Measurements from ENCODE around the gene ARHGAP15.

The ARHGAP15 gene

DNA sequence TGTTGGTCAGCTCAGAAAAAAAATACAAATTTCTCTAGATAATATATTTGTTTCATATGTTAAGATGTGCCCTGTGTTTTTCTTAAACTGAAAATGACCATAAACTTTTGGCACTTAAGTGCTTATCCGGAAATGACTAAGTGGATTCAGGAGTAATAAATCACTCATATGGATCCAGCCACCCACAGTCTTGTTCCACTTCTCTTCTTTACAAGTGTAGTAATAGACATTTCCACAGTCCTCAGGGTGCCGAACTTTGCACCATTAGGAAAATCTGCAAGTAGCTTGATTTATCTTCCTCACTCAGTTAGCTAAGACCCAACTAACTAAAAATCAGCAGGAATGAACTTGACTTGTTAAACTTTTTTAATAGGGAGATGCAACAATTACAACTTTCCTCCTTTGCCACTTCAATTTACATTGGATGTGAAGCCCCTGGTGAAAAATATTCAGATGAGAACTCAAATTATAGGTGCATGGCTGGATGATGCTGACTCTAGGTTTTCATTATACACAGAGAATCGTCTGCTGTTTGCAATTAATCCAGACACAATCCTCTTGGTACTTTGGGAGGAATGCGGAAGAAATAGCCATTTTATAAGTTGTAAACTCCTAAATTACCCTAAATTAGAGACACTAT is 322.5 kb downstream of the ARHGAP15 start:
- TF ChIP-seq, protein P1, sequence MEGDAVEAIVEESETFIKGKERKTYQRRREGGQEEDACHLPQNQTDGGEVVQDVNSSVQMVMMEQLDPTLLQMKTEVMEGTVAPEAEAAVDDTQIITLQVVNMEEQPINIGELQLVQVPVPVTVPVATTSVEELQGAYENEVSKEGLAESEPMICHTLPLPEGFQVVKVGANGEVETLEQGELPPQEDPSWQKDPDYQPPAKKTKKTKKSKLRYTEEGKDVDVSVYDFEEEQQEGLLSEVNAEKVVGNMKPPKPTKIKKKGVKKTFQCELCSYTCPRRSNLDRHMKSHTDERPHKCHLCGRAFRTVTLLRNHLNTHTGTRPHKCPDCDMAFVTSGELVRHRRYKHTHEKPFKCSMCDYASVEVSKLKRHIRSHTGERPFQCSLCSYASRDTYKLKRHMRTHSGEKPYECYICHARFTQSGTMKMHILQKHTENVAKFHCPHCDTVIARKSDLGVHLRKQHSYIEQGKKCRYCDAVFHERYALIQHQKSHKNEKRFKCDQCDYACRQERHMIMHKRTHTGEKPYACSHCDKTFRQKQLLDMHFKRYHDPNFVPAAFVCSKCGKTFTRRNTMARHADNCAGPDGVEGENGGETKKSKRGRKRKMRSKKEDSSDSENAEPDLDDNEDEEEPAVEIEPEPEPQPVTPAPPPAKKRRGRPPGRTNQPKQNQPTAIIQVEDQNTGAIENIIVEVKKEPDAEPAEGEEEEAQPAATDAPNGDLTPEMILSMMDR (conservative IDR thresholded peaks at IDR 0.05; ENCODE audit: low read depth, low read length), result no peak
- DNase-seq (ENCODE audit: low read depth), result no peak
- H3K4me3 ChIP-seq (ENCODE audit: low read depth, low read length), result no peak overlapping the region

DNA sequence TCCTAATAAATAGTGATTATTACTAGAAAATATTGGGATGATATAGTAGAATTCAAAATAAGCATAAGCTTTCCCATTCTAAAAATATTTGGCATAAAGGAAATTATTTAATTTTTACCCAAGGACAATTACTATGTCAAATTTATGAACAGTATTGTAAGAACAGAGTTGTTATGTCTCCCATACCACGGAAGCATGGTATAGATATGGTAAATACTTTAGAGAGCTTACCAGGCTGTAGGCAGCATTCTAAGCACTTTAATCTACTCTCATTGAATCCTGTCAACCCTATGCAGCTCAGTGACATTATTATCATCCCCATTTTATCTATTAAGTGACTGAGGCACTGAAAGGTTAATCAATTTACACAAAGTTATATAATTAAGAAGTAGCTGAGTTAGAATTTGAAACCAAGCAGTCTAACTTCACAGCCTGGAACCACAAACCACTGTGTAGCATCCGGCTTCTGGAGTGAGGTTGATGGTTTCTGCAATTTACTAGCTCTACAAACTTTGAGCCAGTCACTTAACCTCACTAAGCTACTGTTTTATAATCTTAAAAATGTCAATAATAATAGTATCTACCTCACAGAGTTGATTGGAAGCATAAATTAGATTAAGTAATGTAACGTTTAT is 323.7 kb downstream of the ARHGAP15 start:
- H3K4me3 ChIP-seq (ENCODE audit: low read depth, low read length), result no peak overlapping the region
- no peak for DNase-seq (ENCODE audit: low read depth)
- TF ChIP-seq, protein P1 (conservative IDR thresholded peaks at IDR 0.05; ENCODE audit: low read depth, low read length), result no peak

DNA sequence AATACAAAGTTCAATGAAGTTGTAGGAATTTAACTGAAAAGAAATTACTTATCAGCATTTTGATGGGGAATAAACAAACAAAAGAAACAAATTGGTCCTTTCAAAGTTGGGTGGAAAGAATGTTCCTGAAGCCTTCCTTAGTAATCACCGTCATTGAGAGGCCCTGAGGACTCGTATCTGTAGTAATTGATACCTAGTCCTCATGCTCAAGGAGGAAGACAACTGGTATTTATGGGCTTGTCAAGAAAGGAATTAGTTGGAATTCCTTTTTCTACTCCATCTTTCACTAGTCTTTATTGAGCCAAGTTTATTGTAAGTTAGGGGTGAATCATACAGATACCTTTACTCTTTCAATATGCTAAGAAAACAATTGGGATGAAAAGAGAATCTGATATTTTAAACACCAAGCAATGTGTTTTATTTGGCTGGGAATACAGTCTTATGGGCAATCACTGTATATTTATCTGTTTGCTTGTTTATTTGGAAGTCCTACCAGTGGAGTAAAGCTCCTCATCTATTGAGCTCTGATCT is 324.8 kb downstream of the ARHGAP15 start:
- no peak for DNase-seq (ENCODE audit: low read depth)
- TF ChIP-seq, protein P1 (conservative IDR thresholded peaks at IDR 0.05; ENCODE audit: low read depth, low read length), result no peak
- no peak overlapping the region for H3K4me3 ChIP-seq (ENCODE audit: low read depth, low read length)

DNA sequence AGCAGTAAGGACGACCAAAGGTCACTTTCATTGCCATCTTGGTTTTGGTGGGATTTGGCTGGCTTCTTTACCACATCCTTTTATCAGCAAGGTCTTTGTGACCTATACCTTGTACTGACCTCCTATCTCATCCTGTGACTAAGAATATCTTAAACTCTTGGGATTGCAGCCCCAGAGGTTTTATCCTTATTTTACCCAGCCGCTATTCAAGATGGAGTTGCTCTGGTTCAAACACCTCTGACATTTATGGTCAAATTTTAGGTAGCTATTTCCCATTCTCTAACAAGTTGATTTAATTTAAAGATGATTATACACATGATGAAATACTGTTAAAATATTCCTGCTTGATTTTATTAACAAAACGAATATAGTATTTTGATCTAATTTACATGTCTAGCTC is 326.1 kb downstream of the ARHGAP15 start:
- DNase-seq (ENCODE audit: low read depth), result no peak
- no peak overlapping the region for H3K4me3 ChIP-seq (ENCODE audit: low read depth, low read length)
- TF ChIP-seq, protein P1 (conservative IDR thresholded peaks at IDR 0.05; ENCODE audit: low read depth, low read length), result no peak

DNA sequence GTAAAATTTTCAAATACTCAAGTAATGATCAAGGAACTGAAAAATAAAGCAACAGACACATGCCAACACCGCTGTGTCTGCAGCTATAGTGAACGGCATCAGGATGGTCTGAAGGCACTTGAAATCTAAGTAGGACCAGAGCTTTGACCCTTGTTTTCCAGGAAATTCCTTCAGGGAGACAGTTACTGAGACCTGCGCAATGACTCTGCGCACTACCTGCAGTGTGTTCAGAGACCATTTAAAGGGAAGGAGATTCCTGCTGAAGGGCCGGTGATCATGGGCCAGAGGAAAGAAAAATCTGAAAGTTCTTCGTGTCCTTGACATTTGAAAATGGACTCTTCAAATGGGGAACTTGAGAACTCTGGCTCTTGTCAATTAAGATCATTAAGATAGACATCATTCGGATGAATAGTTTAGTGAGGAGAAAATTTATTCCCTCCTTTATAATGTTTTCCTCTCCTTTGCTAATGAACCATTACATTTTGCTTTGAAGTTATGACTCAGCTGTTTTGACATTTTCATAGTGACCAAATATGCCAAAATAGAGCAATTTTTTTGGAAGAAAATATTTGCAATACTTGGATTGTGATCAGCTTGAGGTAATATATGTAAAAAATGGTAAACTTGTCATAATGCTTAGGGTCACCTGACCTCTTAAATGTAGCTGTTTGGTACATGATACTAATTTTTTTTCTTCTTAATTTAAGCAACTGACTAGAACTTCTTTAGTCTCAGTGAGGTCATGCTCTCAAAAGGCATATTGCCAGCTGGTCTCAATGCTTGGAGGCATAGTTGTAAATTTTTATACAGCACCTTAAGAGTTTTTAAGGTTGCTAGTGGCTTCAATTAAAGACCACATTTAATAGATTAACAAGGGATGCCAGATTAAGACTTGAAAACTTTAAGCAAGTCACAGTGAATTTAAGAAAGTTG is 329.3 kb downstream of the ARHGAP15 start:
- TF ChIP-seq, protein P1 (conservative IDR thresholded peaks at IDR 0.05; ENCODE audit: low read depth, low read length), result no peak
- H3K4me3 ChIP-seq (ENCODE audit: low read depth, low read length), result no peak overlapping the region
- peak; percentile 43 for DNase-seq (ENCODE audit: low read depth)

DNA sequence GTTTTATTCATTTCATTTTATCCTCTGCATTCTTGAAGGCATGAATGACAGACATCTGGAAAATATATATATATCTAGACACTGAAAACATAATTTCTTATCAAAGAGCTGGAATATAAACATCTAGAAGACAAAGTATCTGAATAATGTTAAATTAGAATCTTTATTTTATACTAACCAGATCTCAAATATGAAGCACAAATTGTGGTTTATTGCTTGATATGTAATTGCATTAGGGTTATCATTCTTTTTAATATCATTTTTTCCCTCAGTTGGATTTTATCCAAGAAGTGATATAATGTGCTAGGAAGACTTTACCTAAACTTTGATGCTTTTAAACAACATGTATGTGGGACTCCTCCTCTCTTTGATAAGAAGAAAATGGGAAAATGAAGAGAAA is 331.2 kb downstream of the ARHGAP15 start:
- DNase-seq (ENCODE audit: low read depth), result no peak
- TF ChIP-seq, protein P1 (conservative IDR thresholded peaks at IDR 0.05; ENCODE audit: low read depth, low read length), result no peak
- no peak overlapping the region for H3K4me3 ChIP-seq (ENCODE audit: low read depth, low read length)

All from choroid plexus epithelial cell (primary cell).